ENCODE results near the gene PPP4C.
"Not testable (repeated sequence)": the region's sequence is repeated elsewhere in the genome, so short reads cannot be mapped to it uniquely, and the experiment has no call there.

Gene PPP4C

DNA sequence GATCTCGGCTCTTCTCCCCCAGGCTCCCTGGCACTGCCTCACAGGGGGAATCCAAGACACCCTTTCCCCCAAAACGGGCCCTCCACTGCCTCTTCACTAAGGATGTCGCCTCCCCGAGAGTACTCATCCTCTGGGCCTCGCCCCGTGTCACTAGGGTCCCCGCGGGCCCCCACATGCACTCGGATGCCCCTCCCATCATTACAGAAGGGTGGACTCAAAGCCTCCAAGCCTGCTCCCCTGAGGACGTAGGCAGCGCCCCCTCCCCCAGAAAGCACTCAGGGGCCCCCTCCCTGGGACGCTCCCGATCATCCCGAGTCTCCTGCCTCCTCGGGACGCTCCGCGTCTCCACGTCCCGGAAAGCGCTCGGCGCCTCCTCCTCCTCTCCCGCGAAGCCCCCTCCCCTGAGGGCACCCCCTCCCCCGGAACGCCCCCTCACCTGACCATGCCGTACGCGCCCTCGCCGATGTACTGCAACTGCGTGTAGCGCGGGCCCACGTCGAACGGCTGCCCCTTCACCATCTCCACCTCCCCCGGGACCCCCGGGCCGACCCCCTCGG lies 46.9 kb downstream of the PPP4C start:
- no peak for DNase-seq (ENCODE audit: low spot score)
- FAIRE-seq = no peak

- no peak for FAIRE-seq
- DNase-seq (ENCODE audit: low spot score) = no peak
These were observed 49.2 kb downstream of the PPP4C start for GRCh38 chr16:30124985-30125379.

GRCh38 chr16:30125690-30126089 lies 49.9 kb downstream of the PPP4C start:
- DNase-seq (ENCODE audit: low spot score); FAIRE-seq: not testable (repeated sequence)

GRCh38 chr16:30127993-30128392 lies 52.2 kb downstream of the PPP4C start:
- FAIRE-seq (no peak), DNase-seq (ENCODE audit: low spot score) (no peak)

DNA sequence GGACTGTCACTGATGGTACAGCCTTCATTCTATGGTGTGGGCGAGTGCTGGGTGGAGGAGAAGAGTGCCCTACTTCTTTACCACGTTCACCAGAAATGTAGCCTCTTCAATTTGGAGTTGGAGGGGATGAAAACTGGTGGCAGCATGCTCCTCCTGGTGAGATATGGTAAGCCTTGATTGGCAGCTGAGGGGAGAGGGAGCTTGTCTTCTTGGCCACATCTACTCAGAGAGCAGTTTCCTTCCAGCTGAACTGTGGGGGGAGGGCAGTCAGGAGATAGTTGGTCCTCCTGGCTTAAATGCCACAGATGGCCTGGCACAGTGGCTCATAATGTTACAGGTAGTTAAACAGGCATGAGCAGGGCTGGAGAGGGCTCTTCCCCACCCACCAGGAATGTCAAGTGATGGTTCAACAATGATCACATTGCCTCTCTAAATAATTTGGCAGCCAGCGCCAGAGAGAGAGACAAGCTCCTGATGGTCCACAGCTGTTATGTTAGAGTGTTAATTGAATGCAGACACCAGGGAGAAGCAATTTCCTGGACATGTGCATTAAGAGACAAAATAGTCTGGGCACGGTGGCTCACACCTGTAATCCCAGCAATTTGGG lies 56.2 kb downstream of the PPP4C start:
- FAIRE-seq = no peak
- DNase-seq (ENCODE audit: low spot score) = no peak

DNA sequence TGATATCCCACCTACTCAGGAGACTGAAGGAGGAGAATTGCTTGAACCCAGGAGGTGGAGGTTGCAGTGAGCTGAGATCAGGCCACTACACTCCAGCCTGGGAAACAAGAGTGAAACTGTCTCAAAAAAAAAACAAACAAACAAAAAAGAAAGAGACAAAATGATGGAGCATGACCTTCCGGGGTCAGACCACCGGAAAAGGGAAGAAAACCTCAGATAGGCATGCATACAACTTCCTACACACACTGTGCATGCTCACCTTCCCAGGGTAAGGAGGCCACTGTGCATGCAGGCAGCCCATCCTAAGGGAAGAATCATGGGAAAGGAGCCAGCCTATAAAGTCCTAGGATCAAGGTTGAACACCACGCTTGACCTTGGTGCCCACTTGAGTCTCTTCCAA lies 56.8 kb downstream of the PPP4C start:
- no peak for DNase-seq (ENCODE audit: low spot score)
- FAIRE-seq = no peak
